GM19468 (cell line): ENCODE results near the gene COL19A1.
A peak's percentile ranks its signal among the peaks of the same experiment; 100 is the strongest.
"Not testable (repeated sequence)": the region's sequence is repeated elsewhere in the genome, so short reads cannot be mapped to it uniquely, and the experiment has no call there.

Source experiments
- ATAC-seq: cut with Tn5 transposase; IDR thresholded peaks from one replicate; pipeline ENCODE4 v1.9.1; 2021; ENCODE audit warnings: mild to moderate bottlenecking, moderate library complexity, moderate number of reproducible peaks; ENCODE audit not compliant: unreplicated experiment; ENCODE audit errors: extremely low read depth

Gene COL19A1

GRCh38 chr6:69953491-69953890 is 87.1 kb downstream of the COL19A1 start:
- ATAC-seq = no peak

GRCh38 chr6:69954733-69955132 is 88.4 kb downstream of the COL19A1 start:
- no peak for ATAC-seq

GRCh38 chr6:69957985-69958559 is 91.7 kb downstream of the COL19A1 start:
- no peak for ATAC-seq

GRCh38 chr6:69958978-69959377 is 92.6 kb downstream of the COL19A1 start:
- no peak for ATAC-seq

DNA sequence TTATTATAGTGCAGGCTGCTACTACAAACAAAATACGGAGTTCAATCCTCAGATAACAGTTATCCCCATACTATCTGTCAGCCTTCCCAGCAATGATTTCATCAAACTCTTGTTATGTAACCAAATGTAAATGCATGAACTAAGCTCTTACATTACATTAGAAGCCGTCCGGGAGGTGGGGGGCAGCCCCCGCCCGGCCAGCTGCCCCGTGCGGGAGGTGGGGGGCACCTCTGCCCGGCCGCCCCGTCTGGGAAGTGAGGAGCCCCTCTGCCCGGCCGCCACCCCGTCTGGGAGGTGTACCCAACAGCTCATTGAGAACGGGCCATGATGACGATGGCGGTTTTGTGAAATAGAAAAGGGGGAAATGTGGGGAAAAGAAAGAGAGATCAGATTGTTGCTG is 99.6 kb downstream of the COL19A1 start:
- ATAC-seq = not testable (repeated sequence)

GRCh38 chr6:69973138-69973537 is 106.8 kb downstream of the COL19A1 start:
- no peak for ATAC-seq

GRCh38 chr6:69973763-69974162 is 107.4 kb downstream of the COL19A1 start:
- ATAC-seq = no peak

- ATAC-seq = no peak
These were observed 107.8 kb downstream of the COL19A1 start for GRCh38 chr6:69974193-69974592.

DNA sequence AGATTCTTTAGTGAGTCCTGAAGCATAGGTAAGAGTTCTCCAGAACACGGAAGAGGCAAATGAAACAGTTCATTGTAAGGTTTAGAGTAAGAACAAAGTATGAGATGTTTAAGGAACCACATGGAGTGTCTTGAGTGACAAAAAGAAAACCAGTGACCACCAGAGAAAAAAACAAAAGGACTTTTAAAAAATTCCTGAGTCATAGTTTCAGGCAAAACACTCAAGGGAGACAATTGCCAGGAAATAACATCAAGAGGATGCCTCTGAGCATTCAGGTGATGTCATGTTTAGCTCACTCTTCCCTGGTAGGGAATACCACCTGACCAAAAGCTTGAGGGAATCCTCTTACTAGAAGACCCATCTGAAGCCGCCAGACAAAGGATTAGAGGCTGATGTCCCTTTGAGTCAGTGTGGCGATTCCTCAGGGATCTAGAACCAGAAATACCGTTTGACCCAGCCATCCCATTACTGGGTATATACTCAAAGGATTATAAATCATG is 110.3 kb downstream of the COL19A1 start:
- no peak for ATAC-seq

DNA sequence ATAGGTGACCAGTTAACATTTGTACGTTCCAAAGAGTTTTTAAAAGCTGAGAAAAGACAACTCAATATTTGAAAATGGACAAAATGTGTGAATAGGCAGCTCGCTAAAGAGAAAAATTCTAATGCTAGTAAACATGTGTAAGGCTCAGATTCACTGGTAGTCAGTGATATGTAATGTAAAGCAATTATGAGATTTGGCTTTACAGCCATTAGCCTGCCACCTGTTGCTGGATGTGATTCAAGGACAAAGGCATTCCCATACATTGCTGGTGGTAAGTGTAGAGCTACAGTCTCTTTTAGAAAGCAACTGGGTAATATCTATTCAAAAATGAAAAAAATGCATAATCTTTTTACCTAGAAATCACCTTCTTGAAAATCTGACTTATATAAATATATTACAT is 114.3 kb downstream of the COL19A1 start:
- ATAC-seq = no peak

GRCh38 chr6:69984506-69984905 is 118.2 kb downstream of the COL19A1 start:
- no peak for ATAC-seq

DNA sequence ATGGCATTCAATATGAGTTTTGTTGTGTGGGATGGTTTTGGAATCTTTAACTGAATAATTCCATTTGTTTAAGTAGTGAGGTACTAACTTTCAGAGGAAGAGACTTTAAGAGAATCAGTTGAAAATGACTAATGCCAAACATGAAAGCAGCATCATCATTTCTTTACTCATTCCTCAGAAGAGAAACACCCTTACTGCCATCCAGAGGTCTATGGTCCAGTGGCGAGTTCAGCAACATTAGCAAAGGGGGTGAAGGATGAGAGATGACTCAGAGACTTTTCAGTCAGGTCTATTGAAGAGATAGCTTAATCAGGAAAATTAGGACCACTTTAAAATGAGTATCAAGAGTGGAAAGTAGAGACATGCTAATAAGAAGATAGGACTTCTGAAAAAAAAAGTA is 118.8 kb downstream of the COL19A1 start:
- ATAC-seq = peak; percentile 44

DNA sequence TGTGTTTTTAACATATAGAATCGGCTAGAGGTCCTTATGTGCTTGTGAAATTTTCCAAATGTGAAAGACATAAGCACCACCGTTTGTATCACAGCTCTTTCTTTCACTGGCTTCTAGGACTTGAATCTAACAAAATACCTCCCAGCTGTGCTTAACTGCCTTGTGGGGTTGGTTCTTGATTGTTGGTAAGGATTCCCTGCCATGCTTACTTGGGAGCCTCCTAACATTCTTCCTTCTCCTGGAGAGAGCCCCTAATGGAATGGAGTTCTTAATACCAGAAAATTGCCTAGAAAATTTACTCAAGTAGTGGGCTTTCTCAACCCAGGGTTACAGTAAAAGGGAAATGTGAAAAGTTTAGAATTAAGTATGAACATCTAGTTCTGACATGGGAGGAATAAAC is 121.2 kb downstream of the COL19A1 start:
- no peak for ATAC-seq

- ATAC-seq = no peak
These were observed 122.2 kb downstream of the COL19A1 start for GRCh38 chr6:69988458-69989126.

- ATAC-seq = no peak
These were observed 127.9 kb downstream of the COL19A1 start for GRCh38 chr6:69994251-69994650.

GRCh38 chr6:70008189-70008588 is 141.8 kb downstream of the COL19A1 start:
- no peak for ATAC-seq

DNA sequence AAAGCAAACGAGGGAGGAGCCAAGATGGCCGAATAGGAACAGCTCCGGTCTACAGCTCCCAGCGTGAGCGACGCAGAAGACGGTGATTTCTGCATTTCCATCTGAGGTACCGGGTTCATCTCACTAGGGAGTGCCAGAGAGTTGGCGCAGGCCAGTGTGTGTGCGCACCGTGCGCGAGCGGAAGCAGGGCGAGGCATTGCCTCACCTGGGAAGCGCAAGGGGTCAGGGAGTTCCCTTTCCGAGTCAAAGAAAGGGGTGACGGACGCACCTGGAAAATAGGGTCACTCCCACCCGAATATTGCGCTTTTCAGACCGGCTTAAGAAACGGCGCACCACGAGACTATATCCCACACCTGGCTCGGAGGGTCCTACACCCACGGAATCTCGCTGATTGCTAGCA is 144.0 kb downstream of the COL19A1 start:
- ATAC-seq = not testable (repeated sequence)

GRCh38 chr6:70023201-70023600 is 156.8 kb downstream of the COL19A1 start:
- ATAC-seq = not testable (repeated sequence)

GRCh38 chr6:70028246-70028645 is 161.9 kb downstream of the COL19A1 start:
- no peak for ATAC-seq

DNA sequence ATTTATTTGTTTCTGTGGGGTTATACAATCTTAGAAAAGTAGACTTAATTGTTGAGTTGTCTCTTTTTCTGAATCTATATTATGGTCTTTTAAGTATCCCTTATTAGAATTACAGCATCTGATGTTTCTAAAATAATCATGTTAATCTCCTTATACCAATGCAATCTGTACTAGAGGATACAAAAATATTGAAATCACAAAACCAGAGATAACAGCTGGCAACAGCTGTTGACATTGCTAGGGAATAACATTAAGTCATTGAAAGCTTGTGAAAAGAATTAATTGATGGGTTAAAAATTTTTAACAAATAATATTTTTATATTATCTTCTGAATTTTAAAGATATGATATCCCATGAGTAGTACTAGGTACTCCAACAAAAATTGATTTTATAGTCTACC is 162.6 kb downstream of the COL19A1 start:
- no peak for ATAC-seq

GRCh38 chr6:70033781-70034180 is 167.4 kb downstream of the COL19A1 start:
- ATAC-seq = no peak

DNA sequence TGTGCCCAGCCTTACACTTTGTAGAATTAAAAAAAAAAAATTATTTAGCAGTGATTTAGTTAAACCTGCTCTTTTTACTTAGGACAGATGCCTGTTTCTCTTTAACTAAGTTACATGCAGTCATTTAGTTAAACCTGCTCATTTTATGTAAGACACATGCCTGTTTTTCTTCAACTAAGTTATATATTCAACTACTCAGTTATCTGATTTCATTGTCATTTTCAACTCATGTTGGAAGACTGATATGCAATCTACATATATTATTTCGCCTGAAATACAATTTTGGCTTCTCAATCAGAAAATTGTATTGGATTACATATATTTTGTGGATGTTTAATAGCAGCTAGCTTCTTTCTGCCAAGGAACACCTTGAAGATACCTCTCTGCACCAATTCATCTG is 171.1 kb downstream of the COL19A1 start:
- ATAC-seq = no peak
